HepG2 (cell line): ENCODE measurements around the gene ADGRG6. TPM values are rescaled to one million over a fixed set of nuclear protein-coding genes. Genes with fewer than 3 reads are reported as not detected.

ENCODE experiments used
- GFI1 ChIP-seq: sonication (generic); formaldehyde crosslinking; IDR thresholded peaks from 2 replicates; pipeline ENCODE4 v1.5.0; 2020; ENCODE audit warnings: missing genetic modification reagents, mild to moderate bottlenecking, borderline replicate concordance
- MXD4 ChIP-seq: IDR thresholded peaks from 2 replicates; pipeline ENCODE4 v1.6.1; 2016; ENCODE audit warnings: mild to moderate bottlenecking, missing biosample characterization, missing genetic modification reagents
- PTBP1 ChIP-seq: fragments of 200-400 bp; formaldehyde crosslinking; IDR thresholded peaks from 2 replicates; pipeline ENCODE4 v1.6.1; 2018; ENCODE audit warnings: low read length, low read depth; ENCODE audit not compliant: poor library complexity, severe bottlenecking
- SALL2 ChIP-seq: sonication (generic); formaldehyde crosslinking; IDR thresholded peaks from 2 replicates; pipeline ENCODE4 v1.8.1; 2023; ENCODE audit warnings: mild to moderate bottlenecking, missing genetic modification reagents, inconsistent platforms
- SP140L ChIP-seq: sonication (generic); formaldehyde crosslinking; IDR thresholded peaks from 2 replicates; pipeline ENCODE4 v1.4.0; 2020; ENCODE audit warnings: missing genetic modification reagents, borderline replicate concordance
- TCF7L2 ChIP-seq: IDR thresholded peaks from 2 replicates; pipeline ENCODE4 v1.6.1; 2011; ENCODE audit warnings: mild to moderate bottlenecking, low read depth, low read length, moderate library complexity
- ZNF616 ChIP-seq: sonication (generic); formaldehyde crosslinking; IDR thresholded peaks from 2 replicates; pipeline ENCODE4 v1.5.0; 2020; ENCODE audit warnings: low read depth, mild to moderate bottlenecking, missing genetic modification reagents
- ZSCAN29 ChIP-seq: sonication (generic); formaldehyde crosslinking; conservative IDR thresholded peaks from 2 replicates; pipeline ENCODE4 v1.4.0; 2020; ENCODE audit warnings: mild to moderate bottlenecking, missing genetic modification reagents
- polyA plus RNA-seq, 8 experiments: library from polyadenylated mRNA; depleted of rRNA in 3 of 8; stranded (reverse) in 7 of 8; unstranded in 1 of 8; fragments of >200 nt; fragmentation: Illumina TruSeq in 4 of 8; extraction: Trizol in 4 of 8; gene quantifications; 2 replicates each; pipeline versions ENCODE4 v1.2.1 to v1.2.3, GENCODE V29; 2011 to 2016; ENCODE audit warnings: low read depth in 4 of 8, missing spikeins in 1 of 8, mixed read lengths in 1 of 8; ENCODE audit not compliant: insufficient read depth in 1 of 8
- total RNA-seq, 5 experiments: library from RNA; depleted of rRNA; stranded (reverse); fragments of >200 nt; fragmentation: Illumina TruSeq; extraction: Trizol; gene quantifications; 2 replicates each; pipeline ENCODE4 v1.2.3, GENCODE V29; 2016; ENCODE audit warnings: low read depth in 1 of 5
- TF ChIP-seq, protein P1 (sequence below): sonication (generic); formaldehyde crosslinking; IDR thresholded peaks from 2 replicates; pipeline ENCODE4 v1.8.0; 2022; ENCODE audit warnings: mild to moderate bottlenecking, missing genetic modification reagents, borderline replicate concordance
- TF ChIP-seq, protein P2 (sequence below): sonication (generic); formaldehyde crosslinking; IDR thresholded peaks from 2 replicates; pipeline ENCODE4 v1.4.0; 2020; ENCODE audit warnings: mild to moderate bottlenecking, missing genetic modification reagents
- TF ChIP-seq, protein P3 (sequence below): sonication (generic); formaldehyde crosslinking; IDR thresholded peaks from 2 replicates; pipeline ENCODE4 v1.4.0; 2020; ENCODE audit warnings: missing genetic modification reagents
- TF ChIP-seq, protein P4 (sequence below): IDR thresholded peaks from 2 replicates; pipeline ENCODE4 v1.6.1; 2016; ENCODE audit warnings: missing compliant biosample characterization, missing genetic modification reagents, borderline replicate concordance
- TF ChIP-seq, protein P5 (sequence below): conservative IDR thresholded peaks from 2 replicates; pipeline ENCODE4 v1.6.1; 2018; ENCODE audit warnings: missing genetic modification reagents
- TF ChIP-seq, protein P6 (sequence below), 2 experiments: fragments of 450-650 bp in 1 of 2; sonication (generic) in 1 of 2; formaldehyde crosslinking; IDR thresholded peaks; 2 replicates each; pipeline versions ENCODE4 v1.5.0 to v1.8.0; 2020 to 2022; ENCODE audit warnings: mild to moderate bottlenecking in 1 of 2, missing genetic modification reagents in 1 of 2

ADGRG6 gene
- total and polyA plus RNA-seq, 2 of the 13 experiments (the other 11 are each of a cell fraction or from before 2014, with no cell fraction given) = 129 to 249 TPM

DNA sequence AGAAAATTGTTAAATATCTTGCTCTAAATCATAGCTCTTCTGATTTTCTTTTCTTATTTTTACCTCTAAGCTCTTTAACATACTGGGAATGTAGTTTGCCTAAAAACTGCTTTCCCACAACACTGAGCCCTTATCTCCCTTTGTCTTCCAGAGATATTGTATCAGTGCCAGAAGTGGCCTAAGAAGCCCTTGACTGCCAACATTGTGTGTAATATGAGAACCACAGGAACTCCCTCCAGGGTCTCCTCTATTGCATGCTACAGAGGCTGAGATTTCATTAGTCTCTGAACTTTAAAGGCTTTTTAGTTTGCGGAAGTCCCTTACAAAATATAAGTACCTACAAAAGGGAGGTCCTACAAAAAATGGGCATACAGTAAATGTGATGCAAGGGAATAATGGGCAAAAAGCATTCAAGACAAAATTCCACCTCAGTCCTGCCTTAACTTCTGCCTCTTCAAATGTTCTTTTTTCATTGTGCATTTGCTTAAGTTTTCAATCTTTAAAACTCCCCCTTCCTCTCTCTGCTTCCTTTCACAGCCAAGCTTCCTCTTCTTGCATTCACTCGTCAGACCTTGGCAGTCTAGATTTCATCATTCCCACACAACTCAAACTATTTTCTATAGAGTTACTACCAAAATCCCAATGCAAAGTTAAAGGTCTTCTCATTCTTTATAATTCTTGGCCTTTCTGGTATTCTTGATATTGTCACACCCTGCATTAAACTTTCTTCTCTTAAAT lies 76.5 kb downstream of the ADGRG6 start (continued):
- TF ChIP-seq, protein P1, sequence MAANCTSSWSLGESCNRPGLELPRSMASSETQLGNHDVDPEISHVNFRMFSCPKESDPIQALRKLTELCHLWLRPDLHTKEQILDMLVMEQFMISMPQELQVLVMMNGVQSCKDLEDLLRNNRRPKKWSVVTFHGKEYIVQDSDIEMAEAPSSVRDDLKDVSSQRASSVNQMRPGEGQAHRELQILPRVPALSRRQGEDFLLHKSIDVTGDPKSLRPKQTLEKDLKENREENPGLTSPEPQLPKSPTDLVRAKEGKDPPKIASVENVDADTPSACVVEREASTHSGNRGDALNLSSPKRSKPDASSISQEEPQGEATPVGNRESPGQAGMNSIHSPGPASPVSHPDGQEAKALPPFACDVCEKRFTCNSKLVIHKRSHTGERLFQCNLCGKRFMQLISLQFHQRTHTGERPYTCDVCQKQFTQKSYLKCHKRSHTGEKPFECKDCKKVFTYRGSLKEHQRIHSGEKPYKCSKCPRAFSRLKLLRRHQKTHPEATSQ (CRISPR knock-in tag) = 0 out of 2 replicates have a peak, but pooled peaks have one; percentile 62
- TF ChIP-seq SP140L (CRISPR knock-in tag) (no peak), ZNF616 (CRISPR knock-in tag) (no peak), PTBP1 (no peak), SALL2 (CRISPR knock-in tag) (no peak), ZSCAN29 (CRISPR knock-in tag) (no peak), TCF7L2 (no peak), GFI1 (peak; percentile 95), MXD4 (no peak)
- TF ChIP-seq, protein P2, sequence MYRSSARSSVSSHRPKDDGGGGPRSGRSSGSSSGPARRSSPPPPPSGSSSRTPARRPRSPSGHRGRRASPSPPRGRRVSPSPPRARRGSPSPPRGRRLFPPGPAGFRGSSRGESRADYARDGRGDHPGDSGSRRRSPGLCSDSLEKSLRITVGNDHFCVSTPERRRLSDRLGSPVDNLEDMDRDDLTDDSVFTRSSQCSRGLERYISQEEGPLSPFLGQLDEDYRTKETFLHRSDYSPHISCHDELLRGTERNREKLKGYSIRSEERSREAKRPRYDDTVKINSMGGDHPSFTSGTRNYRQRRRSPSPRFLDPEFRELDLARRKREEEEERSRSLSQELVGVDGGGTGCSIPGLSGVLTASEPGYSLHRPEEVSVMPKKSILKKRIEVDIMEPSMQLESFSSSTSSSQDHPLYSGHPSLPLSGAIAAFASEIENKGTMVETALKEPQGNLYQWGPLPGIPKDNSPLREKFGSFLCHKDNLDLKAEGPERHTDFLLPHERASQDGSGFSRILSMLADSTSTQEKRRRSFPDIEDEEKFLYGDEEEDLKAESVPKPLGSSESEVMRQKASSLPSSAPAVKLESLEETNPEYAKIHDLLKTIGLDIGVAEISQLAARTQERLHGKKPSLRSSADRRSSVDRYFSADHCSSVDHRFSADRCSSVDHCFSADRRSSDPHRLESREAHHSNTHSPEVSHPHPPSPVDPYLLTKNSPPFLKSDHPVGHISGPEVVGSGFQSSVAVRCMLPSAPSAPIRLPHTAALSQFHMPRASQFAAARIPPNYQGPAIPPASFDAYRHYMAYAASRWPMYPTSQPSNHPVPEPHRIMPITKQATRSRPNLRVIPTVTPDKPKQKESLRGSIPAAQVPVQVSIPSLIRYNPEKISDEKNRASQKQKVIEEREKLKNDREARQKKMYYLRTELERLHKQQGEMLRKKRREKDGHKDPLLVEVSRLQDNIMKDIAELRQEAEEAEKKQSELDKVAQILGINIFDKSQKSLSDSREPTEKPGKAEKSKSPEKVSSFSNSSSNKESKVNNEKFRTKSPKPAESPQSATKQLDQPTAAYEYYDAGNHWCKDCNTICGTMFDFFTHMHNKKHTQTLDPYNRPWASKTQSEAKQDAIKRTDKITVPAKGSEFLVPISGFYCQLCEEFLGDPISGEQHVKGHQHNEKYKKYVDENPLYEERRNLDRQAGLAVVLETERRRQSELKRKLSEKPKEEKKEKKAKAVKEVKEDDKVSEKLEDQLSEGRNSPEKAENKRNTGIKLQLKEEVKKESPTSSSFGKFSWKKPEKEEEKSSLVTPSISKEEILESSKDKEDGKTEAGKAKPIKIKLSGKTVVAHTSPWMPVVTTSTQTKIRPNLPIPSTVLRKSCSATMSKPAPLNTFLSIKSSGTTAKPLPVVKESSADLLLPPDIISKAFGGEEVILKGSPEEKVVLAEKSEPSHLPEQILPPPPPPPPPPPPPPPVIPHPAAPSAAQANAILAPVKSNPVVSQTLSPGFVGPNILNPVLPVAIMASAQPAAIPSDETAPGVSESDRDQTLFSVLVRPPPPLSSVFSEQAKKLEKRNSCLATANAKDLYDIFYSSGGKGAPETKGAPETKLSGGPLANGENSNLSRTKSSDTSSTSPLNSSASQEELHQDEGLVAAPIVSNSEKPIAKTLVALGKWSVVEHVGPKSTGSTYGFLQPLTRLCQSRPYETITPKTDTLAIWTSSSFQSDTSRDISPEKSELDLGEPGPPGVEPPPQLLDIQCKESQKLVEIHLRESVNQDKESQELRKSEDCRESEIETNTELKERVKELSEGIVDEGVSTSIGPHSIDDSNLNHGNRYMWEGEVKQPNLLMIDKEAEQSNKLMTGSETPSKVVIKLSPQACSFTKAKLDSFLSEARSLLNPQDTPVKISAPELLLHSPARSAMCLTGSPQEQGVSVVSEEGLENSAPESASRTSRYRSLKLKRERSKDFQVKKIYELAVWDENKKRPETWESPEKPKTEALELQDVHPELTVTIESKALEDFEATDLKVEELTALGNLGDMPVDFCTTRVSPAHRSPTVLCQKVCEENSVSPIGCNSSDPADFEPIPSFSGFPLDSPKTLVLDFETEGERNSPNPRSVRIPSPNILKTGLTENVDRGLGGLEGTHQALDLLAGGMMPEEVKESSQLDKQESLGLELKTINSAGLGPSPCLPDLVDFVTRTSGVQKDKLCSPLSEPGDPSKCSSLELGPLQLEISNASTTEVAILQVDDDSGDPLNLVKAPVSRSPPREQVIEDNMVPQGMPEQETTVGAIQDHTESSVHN (CRISPR knock-in tag) = no peak
- TF ChIP-seq, protein P3, sequence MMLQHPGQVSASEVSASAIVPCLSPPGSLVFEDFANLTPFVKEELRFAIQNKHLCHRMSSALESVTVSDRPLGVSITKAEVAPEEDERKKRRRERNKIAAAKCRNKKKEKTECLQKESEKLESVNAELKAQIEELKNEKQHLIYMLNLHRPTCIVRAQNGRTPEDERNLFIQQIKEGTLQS (CRISPR knock-in tag) = no peak
- TF ChIP-seq, protein P4, sequence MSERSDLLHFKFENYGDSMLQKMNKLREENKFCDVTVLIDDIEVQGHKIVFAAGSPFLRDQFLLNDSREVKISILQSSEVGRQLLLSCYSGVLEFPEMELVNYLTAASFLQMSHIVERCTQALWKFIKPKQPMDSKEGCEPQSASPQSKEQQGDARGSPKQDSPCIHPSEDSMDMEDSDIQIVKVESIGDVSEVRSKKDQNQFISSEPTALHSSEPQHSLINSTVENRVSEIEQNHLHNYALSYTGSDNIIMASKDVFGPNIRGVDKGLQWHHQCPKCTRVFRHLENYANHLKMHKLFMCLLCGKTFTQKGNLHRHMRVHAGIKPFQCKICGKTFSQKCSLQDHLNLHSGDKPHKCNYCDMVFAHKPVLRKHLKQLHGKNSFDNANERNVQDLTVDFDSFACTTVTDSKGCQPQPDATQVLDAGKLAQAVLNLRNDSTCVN (CRISPR knock-in tag) = no peak
- TF ChIP-seq, protein P5, sequence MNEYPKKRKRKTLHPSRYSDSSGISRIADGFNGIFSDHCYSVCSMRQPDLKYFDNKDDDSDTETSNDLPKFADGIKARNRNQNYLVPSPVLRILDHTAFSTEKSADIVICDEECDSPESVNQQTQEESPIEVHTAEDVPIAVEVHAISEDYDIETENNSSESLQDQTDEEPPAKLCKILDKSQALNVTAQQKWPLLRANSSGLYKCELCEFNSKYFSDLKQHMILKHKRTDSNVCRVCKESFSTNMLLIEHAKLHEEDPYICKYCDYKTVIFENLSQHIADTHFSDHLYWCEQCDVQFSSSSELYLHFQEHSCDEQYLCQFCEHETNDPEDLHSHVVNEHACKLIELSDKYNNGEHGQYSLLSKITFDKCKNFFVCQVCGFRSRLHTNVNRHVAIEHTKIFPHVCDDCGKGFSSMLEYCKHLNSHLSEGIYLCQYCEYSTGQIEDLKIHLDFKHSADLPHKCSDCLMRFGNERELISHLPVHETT (CRISPR knock-in tag) = no peak
- TF ChIP-seq, protein P6, sequence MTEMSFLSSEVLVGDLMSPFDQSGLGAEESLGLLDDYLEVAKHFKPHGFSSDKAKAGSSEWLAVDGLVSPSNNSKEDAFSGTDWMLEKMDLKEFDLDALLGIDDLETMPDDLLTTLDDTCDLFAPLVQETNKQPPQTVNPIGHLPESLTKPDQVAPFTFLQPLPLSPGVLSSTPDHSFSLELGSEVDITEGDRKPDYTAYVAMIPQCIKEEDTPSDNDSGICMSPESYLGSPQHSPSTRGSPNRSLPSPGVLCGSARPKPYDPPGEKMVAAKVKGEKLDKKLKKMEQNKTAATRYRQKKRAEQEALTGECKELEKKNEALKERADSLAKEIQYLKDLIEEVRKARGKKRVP (CRISPR knock-in tag; IDR thresholded peaks at IDR 0.05) = no peak
